ENCODE data around the gene LHFPL6. TPM values are rescaled to one million over a fixed set of nuclear protein-coding genes. Genes with fewer than 3 reads are reported as not detected.

The LHFPL6 gene
- total RNA-seq, 1 donor from 2014 or later: 38.5 TPM

DNA sequence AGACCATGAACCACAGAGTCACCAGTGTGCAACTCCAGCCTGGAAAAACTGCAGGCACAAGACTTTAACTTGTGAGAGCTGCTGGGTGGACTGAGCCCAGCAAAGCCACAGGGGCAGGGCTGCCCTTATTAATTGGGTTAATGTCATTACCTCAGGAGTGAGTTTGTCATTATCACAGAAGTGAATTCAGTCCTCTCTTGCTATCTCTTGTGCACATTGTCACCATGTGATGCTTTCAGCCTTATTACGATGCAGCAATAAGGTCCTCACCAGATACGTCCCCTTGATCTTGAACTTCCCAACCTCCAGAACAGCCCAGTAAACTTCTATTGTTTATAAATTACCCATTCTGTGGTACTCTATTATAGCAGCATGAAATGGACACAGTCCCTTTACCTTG lies 158.1 kb downstream of the LHFPL6 start:
- Mint-ChIP-seq H3K4me1 (ENCODE audit: unreplicated experiment) (no peaks in the 10 kb centered on the region), H3K4me3 (ENCODE audit: unreplicated experiment) (no peak overlapping the region), H3K36me3 (ENCODE audit: low read depth, unreplicated experiment) (peaks cover 9% of the 10 kb centered on the region), H3K27ac (ENCODE audit: unreplicated experiment) (no peak overlapping the region), H3K27me3 (ENCODE audit: unreplicated experiment) (peaks cover 4% of the 10 kb centered on the region), H3K9me3 (ENCODE audit: unreplicated experiment) (no peaks in the 10 kb centered on the region)
- TF ChIP-seq, protein P1, sequence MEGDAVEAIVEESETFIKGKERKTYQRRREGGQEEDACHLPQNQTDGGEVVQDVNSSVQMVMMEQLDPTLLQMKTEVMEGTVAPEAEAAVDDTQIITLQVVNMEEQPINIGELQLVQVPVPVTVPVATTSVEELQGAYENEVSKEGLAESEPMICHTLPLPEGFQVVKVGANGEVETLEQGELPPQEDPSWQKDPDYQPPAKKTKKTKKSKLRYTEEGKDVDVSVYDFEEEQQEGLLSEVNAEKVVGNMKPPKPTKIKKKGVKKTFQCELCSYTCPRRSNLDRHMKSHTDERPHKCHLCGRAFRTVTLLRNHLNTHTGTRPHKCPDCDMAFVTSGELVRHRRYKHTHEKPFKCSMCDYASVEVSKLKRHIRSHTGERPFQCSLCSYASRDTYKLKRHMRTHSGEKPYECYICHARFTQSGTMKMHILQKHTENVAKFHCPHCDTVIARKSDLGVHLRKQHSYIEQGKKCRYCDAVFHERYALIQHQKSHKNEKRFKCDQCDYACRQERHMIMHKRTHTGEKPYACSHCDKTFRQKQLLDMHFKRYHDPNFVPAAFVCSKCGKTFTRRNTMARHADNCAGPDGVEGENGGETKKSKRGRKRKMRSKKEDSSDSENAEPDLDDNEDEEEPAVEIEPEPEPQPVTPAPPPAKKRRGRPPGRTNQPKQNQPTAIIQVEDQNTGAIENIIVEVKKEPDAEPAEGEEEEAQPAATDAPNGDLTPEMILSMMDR (IDR thresholded peaks at IDR 0.05; ENCODE audit: unreplicated experiment): no peak
- no peak for DNase-seq (ENCODE audit: low spot score)

DNA sequence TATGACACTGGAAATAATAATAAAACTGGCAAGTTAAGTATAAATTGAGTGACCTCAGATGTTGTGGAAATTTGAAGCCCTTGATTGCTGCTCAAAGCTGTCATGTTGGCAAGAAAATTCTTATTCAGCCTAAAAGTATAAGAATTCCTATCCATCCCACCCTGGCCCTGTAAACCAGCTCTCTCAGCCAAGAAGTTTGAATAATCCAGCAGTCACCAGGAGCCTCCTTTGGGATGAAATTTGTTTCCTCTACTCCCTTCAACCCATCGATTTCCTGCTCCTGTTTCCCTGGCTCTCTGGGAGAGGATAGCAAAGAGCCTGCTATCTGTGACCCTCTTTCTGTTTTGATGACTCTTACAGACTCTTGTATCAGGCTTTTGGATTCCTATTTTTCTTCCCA lies 169.3 kb downstream of the LHFPL6 start:
- Mint-ChIP-seq H3K27me3 (ENCODE audit: unreplicated experiment) (peaks cover 5% of the 10 kb centered on the region), H3K36me3 (ENCODE audit: low read depth, unreplicated experiment) (peaks cover 21% of the 10 kb centered on the region), H3K4me3 (ENCODE audit: unreplicated experiment) (no peak overlapping the region), H3K27ac (ENCODE audit: unreplicated experiment) (no peak overlapping the region), H3K9me3 (ENCODE audit: unreplicated experiment) (no peaks in the 10 kb centered on the region), H3K4me1 (ENCODE audit: unreplicated experiment) (peaks cover 6% of the 10 kb centered on the region)
- no peak for DNase-seq (ENCODE audit: low spot score)
- TF ChIP-seq, protein P1 (IDR thresholded peaks at IDR 0.05; ENCODE audit: unreplicated experiment): no peak

DNA sequence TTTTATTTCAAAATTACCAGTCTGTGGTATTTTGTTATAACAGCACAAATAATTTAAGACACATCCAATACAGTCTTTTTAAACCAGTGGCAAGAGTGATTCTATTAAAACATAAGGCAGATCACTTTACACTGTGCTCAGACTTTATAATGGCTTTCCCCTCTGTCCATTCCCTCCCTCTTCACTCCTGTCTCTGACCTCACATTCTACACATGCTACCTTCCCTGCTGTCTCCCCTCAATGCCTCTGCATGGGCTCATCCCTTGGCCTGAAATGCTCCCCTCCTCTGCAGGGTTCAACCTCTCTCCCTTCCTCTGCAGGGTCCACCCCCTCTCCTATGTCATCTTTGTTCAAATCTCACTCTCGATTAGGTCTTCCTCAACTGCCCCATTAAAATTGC lies 170.8 kb downstream of the LHFPL6 start:
- TF ChIP-seq, protein P1 (IDR thresholded peaks at IDR 0.05; ENCODE audit: unreplicated experiment): no peak
- DNase-seq (ENCODE audit: low spot score): no peak
- Mint-ChIP-seq H3K4me3 (ENCODE audit: unreplicated experiment) (no peak overlapping the region), H3K36me3 (ENCODE audit: low read depth, unreplicated experiment) (peaks cover 21% of the 10 kb centered on the region), H3K27ac (ENCODE audit: unreplicated experiment) (no peak overlapping the region), H3K9me3 (ENCODE audit: unreplicated experiment) (no peaks in the 10 kb centered on the region), H3K4me1 (ENCODE audit: unreplicated experiment) (peaks cover 6% of the 10 kb centered on the region), H3K27me3 (ENCODE audit: unreplicated experiment) (peaks cover 5% of the 10 kb centered on the region)

DNA sequence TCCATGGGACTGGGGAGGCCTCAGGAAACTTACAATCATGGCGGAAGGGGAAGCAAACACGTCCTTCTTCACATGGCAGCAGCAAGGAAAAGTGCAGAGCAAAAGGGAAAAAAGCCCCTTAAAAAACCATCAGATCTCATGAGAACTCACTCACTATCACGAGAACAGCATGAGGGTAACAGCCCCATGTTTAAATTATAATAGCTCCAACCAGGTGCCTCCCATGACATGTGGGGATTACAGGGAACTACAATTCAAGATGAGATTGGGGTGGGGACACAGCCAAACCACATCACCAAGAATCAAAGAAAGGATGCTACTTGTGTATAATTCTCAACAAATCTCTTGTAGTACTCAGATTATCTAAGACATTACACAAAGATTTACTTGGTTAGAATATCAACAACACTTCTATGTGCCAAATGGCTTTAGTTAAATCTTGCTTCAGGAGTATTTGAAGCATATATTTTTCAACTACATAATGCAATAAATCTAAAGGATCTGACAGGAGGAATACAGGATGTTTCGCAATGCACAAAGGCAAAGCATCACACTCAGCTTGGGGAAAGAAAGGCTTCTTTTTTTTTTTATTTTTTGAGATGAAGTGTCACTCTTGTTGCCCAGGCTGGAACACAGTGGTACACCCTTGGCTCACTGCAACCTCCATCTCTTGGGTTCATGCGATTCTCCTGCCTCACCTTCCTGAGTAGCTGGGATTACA lies 180.0 kb downstream of the LHFPL6 start:
- DNase-seq (ENCODE audit: low spot score): no peak
- Mint-ChIP-seq H3K27ac (ENCODE audit: unreplicated experiment) (no peak overlapping the region), H3K27me3 (ENCODE audit: unreplicated experiment) (peaks cover 1% of the 10 kb centered on the region), H3K9me3 (ENCODE audit: unreplicated experiment) (no peaks in the 10 kb centered on the region), H3K4me1 (ENCODE audit: unreplicated experiment) (no peaks in the 10 kb centered on the region), H3K4me3 (ENCODE audit: unreplicated experiment) (no peak overlapping the region), H3K36me3 (ENCODE audit: low read depth, unreplicated experiment) (no peaks in the 10 kb centered on the region)
- TF ChIP-seq, protein P1 (IDR thresholded peaks at IDR 0.05; ENCODE audit: unreplicated experiment): no peak

DNA sequence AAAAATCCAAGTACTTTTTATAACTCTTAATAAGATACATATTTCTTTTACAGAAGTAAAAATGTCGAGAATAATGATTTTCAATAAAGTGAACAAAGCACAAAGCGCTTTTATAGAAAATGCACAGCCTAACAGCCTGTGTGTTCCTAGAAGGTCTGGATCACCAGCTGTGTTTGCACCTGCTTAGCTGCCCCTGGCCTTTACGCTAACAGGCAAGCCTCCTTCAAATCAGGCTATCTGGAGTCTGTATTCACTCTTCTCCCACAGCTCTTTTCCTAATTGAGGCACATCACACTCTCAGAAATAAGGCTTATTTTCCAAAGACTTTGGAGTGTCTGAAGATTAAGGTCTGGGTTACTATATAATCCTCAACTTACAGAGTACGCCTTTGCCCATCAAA lies 183.1 kb downstream of the LHFPL6 start:
- H3K27me3 Mint-ChIP-seq (ENCODE audit: unreplicated experiment): no peaks in the 10 kb centered on the region
- no peak overlapping the region for H3K4me3 Mint-ChIP-seq (ENCODE audit: unreplicated experiment)
- no peak overlapping the region for H3K27ac Mint-ChIP-seq (ENCODE audit: unreplicated experiment)

More for the DNA sequence above, 183.1 kb downstream of the LHFPL6 start:
- H3K4me1 Mint-ChIP-seq (ENCODE audit: unreplicated experiment): no peaks in the 10 kb centered on the region
- no peak for DNase-seq (ENCODE audit: low spot score)
- H3K9me3 Mint-ChIP-seq (ENCODE audit: unreplicated experiment): no peaks in the 10 kb centered on the region
- no peaks in the 10 kb centered on the region for H3K36me3 Mint-ChIP-seq (ENCODE audit: low read depth, unreplicated experiment)
- TF ChIP-seq, protein P1 (IDR thresholded peaks at IDR 0.05; ENCODE audit: unreplicated experiment): no peak
